H1 (cell line): ENCODE measurements around the gene HPN. TPM values are rescaled to one million over a fixed set of nuclear protein-coding genes. Genes with fewer than 3 reads are reported as not detected.

ENCODE experiments used
- BRCA1 ChIP-seq: IDR thresholded peaks from 2 replicates; pipeline ENCODE4 v1.6.1; 2012; ENCODE audit warnings: low read depth, low read length, improper control_type of control experiment
- polyA plus RNA-seq, 7 experiments: library from polyadenylated mRNA; depleted of rRNA in 3 of 7; stranded (reverse) in 5 of 7; unstranded in 2 of 7; fragments of >200 nt in 5 of 7; fragments of 200-250 nt in 2 of 7; gene quantifications; 1 replicate in 5 of 7; 2 replicates in 1 of 7; 4 replicates in 1 of 7; pipeline versions ENCODE4 v1.2.1 to v1.2.3, GENCODE V29; 2011 to 2013; ENCODE audit warnings: missing spikeins in 2 of 7, mixed read lengths in 2 of 7
- total RNA-seq: library from RNA; stranded (reverse); fragmentation: NEBNext Ultra II Directional; extraction: Animal tissue kit (Norgen Biotek cat#: 25700); gene quantifications from 2 replicates; pipeline ENCODE4 v1.2.1, GENCODE V29; 2021

HPN gene
- total and polyA plus RNA-seq, 2 of the 8 experiments (the other 6 are each of a cell fraction or from before 2014, with no cell fraction given) = 14.7 to 33.7 TPM

DNA sequence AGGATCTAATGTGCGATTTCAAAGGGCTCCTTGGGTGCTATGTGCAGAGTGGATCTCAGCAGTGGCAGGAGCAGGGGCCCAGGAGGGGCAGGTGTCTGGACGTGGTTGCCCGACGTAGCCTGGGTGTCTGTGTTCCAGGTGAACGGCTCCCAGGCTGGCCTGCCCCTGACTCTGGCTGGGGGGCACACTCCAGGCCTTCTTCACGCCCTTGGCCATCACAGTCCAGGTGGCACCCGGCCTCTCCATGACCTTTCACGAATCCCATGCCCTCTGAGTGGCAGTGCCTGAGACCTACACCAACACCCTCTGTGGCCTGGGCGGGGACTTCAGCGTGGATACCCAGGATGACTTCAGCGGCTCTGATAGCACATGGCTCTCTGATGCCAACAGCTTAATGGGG lies 62.8 kb downstream of the HPN start (continued):
- no peak for TF ChIP-seq BRCA1
- TF ChIP-seq, all 59 proteins: peak for 0
